ENCODE results near the gene ZDHHC24. TPM values are rescaled to one million over a fixed set of nuclear protein-coding genes. Genes with fewer than 3 reads are reported as not detected.

The ZDHHC24 gene, protein sequence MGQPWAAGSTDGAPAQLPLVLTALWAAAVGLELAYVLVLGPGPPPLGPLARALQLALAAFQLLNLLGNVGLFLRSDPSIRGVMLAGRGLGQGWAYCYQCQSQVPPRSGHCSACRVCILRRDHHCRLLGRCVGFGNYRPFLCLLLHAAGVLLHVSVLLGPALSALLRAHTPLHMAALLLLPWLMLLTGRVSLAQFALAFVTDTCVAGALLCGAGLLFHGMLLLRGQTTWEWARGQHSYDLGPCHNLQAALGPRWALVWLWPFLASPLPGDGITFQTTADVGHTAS
- polyA plus RNA-seq (2011; rRNA removed), result 9.1 and 11.9 TPM in 2 replicates
- 3.7 and 4.0 TPM in 2 replicates for polyA minus RNA-seq (2011; rRNA and poly(A)+ RNA removed)

DNA sequence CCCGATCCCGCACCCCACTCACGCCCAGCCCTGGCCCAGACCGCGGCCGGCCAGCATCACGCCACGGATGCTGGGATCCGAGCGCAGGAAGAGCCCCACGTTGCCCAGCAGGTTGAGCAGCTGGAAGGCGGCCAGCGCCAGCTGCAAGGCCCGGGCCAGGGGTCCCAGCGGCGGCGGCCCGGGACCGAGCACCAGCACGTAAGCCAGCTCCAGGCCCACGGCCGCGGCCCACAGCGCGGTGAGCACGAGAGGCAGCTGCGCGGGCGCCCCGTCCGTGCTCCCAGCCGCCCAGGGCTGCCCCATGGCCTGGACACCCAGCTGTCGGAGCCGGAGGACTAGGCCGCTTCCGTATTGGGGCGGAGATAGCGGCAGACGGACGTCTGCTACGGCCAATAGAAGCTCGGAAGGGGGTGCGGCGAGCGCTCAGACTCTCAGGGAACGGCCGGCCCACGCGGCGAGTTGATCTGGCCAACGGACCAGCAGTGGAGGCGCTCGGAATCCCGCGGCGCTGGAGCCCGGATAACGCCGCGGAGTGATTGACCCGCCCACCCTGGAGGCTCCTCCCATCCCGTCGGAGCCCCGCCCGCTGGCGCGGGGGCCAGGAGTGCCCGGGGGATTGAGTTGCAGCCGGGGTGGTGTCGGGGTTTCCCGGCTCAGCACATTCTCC is at the start of gene ZDHHC24:
Gene ZDHHC24 (minus strand): TSS at position 348 of the 667 bp plus-strand sequence. CDS start 45 bp downstream, at position 303.
- peak; percentile 85 for DNase-seq (ENCODE audit: low read depth)
- Histone ChIP-seq H3K27me3 (ENCODE audit: control insufficient read depth, insufficient read depth, low read length) (peaks cover 11% of the 10 kb centered on the region), H3K36me3 (ENCODE audit: control insufficient read depth, insufficient read depth, low read length) (peaks cover 1% of the 10 kb centered on the region), H3K4me3 (ENCODE audit: low read depth, low read length) (peak within 1 kb of the TSS; percentile 79)
- no peak for TF ChIP-seq CTCF (IDR thresholded peaks at IDR 0.05; ENCODE audit: insufficient read depth, low read depth, low read length)
- ChIA-PET CTCF (interaction anchor here (1.0 to 1.6 kb wide), 6 partner anchors 17 to 133 kb away, joined by 3 to 6 read pairs (median 4); partner anchors contain the start of genes CCDC87, CCS and CTSF), POLR2A (no interaction called here)

- TF ChIP-seq CTCF (IDR thresholded peaks at IDR 0.05; ENCODE audit: insufficient read depth, low read depth, low read length), result no peak
- POLR2A ChIA-PET, result interaction anchor here (0.6 kb wide), 1 partner anchor 12 kb away, joined by 15 read pairs; no protein-coding TSS in a partner anchor
- Histone ChIP-seq H3K4me3 (ENCODE audit: low read depth, low read length) (no peak overlapping the region), H3K36me3 (ENCODE audit: control insufficient read depth, insufficient read depth, low read length) (peaks cover 10% of the 10 kb centered on the region), H3K27me3 (ENCODE audit: control insufficient read depth, insufficient read depth, low read length) (no peaks in the 10 kb centered on the region)
- CTCF ChIA-PET, result interaction anchor here (1.3 to 1.6 kb wide), 3 partner anchors 15 to 24 kb away, joined by 3 to 5 read pairs (median 3); no protein-coding TSS in a partner anchor
- DNase-seq (ENCODE audit: low read depth), result no peak
Measured at GRCh38 chr11:66595245-66595904, 49.5 kb upstream of the ZDHHC24 start.

DNA sequence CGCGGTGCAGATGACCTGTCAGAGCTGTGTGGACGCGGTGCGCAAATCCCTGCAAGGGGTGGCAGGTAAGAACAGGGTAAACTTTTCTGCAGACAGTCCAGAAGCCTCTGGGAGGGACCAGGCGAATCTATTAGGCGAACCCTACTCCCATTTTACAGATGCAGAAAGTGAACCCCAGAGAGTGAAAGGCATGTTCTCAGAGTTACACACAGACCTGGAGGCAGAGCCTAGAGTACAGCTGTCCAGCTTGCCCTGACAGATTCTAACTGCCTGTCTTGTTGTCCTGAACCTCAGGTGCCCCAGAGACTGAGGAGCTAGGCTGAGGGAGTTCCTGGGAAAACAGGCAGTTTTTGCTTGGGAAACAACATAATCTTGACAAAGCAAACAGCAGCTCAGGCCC is 47.8 kb upstream of the ZDHHC24 start:
- ChIA-PET POLR2A (no interaction called here), CTCF (interaction anchor here (0.8 to 4.0 kb wide), 3 partner anchors 14 to 85 kb away, joined by 3 to 24 read pairs (median 3); partner anchors contain the start of gene RBM4B)
- H3K27me3 ChIP-seq (ENCODE audit: control insufficient read depth, insufficient read depth, low read length), result no peaks in the 10 kb centered on the region
- peak overlapping the region; percentile 68 for H3K4me3 ChIP-seq (ENCODE audit: low read depth, low read length)
- H3K36me3 ChIP-seq (ENCODE audit: control insufficient read depth, insufficient read depth, low read length), result no peaks in the 10 kb centered on the region; the same call in 1 of the 2 replicates
- TF ChIP-seq CTCF (IDR thresholded peaks at IDR 0.05; ENCODE audit: insufficient read depth, low read depth, low read length), result no peak
- no peak for DNase-seq (ENCODE audit: low read depth)

DNA sequence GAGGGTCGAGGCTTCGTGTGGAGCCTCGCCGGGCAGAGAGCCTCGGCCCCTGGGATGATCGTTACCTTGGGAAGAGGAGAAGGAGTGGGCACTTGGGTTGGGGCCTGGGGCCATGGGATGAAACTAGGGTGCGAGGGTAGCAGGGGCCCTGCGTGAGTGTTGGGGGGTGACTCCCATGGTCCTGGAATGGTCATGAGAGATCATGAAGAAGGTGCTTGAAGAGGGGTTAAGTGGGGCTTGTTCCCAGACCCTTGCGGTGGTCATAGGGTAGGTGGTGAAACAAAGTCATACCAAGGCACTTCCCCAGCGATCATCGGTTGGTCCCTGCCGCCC is 47.4 kb upstream of the ZDHHC24 start:
- no peaks in the 10 kb centered on the region for H3K27me3 ChIP-seq (ENCODE audit: control insufficient read depth, insufficient read depth, low read length)
- TF ChIP-seq CTCF (IDR thresholded peaks at IDR 0.05; ENCODE audit: insufficient read depth, low read depth, low read length), result no peak
- H3K36me3 ChIP-seq (ENCODE audit: control insufficient read depth, insufficient read depth, low read length), result no peaks in the 10 kb centered on the region; the same call in 1 of the 2 replicates
- DNase-seq (ENCODE audit: low read depth), result no peak
- ChIA-PET CTCF (interaction anchor here (1.0 to 4.0 kb wide), 5 partner anchors 9 to 85 kb away, joined by 3 to 24 read pairs (median 4); partner anchors contain the start of gene RBM4B), POLR2A (no interaction called here)
- peak overlapping the region; percentile 68 for H3K4me3 ChIP-seq (ENCODE audit: low read depth, low read length)
